GM10266 (cell line): ENCODE measurements around the gene LAG3.

Experiments used
- DNase-seq: peaks from one replicate; pipeline ENCODE4 v3.0.0; 2012; ENCODE audit errors: extremely low spot score
- TF ChIP-seq, protein P1 (sequence below): IDR thresholded peaks from 2 replicates; pipeline ENCODE4 v1.5.1; 2012; ENCODE audit warnings: mild to moderate bottlenecking, low read depth; ENCODE audit not compliant: control insufficient read depth, insufficient read depth; ENCODE audit errors: missing control alignments

Gene LAG3

DNA sequence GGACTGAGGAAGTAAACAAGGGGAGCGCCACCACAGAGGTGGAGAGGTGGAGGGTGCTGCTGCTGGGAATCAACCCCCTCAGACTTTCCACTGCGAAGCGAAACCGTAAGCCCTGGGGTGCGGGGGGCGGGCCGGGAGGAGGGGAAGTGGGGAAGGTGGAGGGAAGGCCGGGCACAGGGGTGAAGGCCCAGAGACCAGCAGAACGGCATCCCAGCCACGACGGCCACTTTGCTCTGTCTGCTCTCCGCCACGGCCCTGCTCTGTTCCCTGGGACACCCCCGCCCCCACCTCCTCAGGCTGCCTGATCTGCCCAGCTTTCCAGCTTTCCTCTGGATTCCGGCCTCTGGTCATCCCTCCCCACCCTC lies at the start of gene LAG3:
Gene LAG3 (plus strand): TSS at position 190 of the 365 bp plus-strand sequence. CDS start 333 bp downstream, outside the sequence.
- TF ChIP-seq, protein P1, sequence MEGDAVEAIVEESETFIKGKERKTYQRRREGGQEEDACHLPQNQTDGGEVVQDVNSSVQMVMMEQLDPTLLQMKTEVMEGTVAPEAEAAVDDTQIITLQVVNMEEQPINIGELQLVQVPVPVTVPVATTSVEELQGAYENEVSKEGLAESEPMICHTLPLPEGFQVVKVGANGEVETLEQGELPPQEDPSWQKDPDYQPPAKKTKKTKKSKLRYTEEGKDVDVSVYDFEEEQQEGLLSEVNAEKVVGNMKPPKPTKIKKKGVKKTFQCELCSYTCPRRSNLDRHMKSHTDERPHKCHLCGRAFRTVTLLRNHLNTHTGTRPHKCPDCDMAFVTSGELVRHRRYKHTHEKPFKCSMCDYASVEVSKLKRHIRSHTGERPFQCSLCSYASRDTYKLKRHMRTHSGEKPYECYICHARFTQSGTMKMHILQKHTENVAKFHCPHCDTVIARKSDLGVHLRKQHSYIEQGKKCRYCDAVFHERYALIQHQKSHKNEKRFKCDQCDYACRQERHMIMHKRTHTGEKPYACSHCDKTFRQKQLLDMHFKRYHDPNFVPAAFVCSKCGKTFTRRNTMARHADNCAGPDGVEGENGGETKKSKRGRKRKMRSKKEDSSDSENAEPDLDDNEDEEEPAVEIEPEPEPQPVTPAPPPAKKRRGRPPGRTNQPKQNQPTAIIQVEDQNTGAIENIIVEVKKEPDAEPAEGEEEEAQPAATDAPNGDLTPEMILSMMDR, result no peak
- peak; percentile 81 for DNase-seq

DNA sequence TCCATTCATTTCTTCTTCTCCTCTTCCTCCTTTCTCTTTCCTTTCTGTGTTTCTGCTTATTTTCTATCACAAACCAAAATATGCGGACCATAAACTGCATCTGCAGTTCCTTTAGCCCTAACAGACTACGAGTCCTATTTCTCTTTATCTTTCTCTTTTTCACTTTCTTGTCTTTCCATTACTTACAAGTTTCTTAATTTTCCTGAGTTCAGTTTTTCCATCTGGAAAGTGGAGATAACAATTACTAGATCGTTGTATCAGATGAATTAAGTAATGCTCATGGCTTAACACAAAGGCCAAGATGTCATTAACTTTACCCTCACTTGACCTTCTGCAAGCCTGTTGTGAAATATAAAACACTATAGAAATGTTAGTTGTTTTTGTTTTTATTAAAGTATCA lies 49.5 kb upstream of the LAG3 start:
- TF ChIP-seq, protein P1, result no peak

DNA sequence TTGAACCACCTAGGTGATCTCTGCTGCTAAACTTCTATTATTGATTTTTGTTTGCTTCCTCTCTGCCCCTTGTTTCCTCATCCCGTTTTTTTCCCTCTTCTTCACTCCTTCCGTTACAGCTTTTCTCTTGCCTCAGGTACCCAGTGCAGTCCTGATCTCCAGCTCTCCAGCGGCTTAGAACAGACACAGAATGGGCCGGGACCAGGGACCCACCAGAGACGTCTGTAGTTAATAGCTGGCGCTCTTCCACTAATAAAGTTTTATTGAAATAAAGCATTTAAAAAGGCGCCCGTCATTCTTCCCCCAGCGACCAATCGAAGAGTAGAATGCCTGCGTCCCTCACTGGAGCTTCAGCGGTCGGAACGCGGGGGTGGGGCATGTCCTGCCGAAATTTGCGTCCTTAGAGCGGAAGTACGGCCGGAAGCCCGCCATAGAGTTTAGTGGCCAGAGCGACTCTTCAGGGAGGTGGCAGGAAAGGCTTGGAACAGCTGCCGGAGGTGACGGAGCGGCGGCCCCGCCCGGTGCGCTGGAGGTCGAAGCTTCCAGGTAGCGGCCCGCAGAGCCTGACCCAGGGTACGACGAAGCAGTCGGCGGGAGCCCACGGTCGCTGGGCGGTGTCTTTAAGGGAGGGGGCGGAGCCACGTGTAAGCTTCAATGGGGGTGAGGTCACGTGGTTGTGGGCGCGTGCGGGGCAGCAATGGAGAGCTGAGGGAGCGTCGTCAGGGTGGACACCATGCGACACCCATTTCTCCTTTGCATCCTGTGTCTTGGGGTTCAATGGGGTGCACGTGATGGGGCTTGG lies 48.5 kb upstream of the LAG3 start, which contains the start of gene COPS7A:
Gene COPS7A (plus strand): TSS at position 440 of the 802 bp plus-strand sequence. CDS start 611 bp downstream, outside the sequence.
- peak; percentile 96 for DNase-seq
- TF ChIP-seq, protein P1, result peak; percentile 15

More for the DNA sequence above, 49.5 kb upstream of the LAG3 start:
- no peak for DNase-seq

DNA sequence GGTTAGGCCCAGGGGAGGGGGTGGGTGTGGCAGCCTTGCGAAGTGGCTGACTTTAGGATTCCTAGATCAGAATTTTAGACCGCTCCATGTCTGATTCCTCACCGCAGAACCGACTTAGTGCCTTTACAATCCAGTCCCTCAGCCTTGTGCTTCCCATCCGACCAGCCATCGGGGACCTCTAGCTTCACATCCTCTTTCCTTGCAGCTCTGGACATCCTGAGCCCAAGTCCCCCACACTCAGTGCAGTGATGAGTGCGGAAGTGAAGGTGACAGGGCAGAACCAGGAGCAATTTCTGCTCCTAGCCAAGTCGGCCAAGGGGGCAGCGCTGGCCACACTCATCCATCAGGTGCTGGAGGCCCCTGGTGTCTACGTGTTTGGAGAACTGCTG lies 47.9 kb upstream of the LAG3 start:
- DNase-seq, result peak; percentile 39
- TF ChIP-seq, protein P1, result no peak

DNA sequence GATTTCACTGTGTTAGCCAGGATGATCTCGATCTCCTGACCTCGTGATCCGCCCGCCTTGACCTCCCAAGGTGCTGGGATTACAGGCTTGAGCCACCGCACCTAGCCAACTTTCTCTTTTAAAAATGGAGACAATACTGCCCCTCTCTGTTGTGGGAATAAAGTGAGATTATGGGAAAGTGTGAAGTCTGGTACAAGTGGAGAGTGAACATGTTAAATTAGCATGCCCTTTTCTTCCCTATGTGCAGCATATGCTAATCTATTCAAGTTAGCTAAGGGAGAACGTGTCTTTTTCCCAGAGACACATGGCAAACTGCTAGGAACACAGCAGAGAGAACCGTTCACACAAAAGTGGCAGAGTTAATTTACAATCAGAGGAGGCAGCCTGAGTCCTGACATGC lies 47.0 kb upstream of the LAG3 start:
- no peak for DNase-seq
- TF ChIP-seq, protein P1, result no peak

DNA sequence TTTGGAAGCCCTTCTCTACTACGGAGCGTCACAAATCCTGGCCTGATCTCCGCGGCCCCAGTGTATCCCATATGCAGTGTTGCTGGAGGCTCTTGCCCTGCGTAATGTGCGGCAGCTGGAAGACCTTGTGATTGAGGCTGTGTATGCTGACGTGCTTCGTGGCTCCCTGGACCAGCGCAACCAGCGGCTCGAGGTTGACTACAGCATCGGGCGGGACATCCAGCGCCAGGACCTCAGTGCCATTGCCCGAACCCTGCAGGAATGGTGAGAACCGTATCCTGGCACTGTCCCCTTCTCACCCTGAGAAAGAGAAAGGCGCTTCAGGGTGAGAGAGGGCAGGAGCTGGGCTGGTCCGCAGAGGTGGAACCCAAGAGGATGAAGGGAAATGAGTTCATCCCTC lies 43.1 kb upstream of the LAG3 start:
- no peak for DNase-seq
- TF ChIP-seq, protein P1, result no peak

DNA sequence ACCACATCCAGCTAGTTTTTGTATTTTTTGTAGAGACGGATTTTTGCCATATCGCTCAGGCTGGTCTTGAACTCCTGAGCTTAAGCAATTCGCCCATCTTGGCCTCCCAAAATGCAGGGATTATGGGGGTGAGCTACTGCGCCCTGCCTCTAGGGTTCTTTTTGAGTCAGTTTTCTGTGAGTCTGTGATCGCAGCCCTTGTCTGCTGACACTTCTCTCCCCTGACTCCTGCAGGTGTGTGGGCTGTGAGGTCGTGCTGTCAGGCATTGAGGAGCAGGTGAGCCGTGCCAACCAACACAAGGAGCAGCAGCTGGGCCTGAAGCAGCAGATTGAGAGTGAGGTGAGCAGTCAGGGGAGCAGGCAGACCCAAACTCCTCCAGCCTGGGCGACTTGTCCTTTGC lies 42.2 kb upstream of the LAG3 start:
- no peak for DNase-seq
- TF ChIP-seq, protein P1, result no peak
